PC-3 (cell line): ENCODE results near the gene SLC38A10. TPM values are rescaled to one million over a fixed set of nuclear protein-coding genes. Genes with fewer than 3 reads are reported as not detected.

Source experiments
- ATAC-seq: fragments of 200-7000 bp; cut with Tn5 transposase; 2 replicates; pipeline ENCODE4 v1.9.1; 2020; ENCODE audit warnings: mild to moderate bottlenecking, moderate library complexity
- BruUV-seq: library from RNA; stranded (reverse); fragments of 400-500 nt; replicated peaks from 2 replicates; lab custom pipeline; 2021; lab: Mats Ljungman, UMichigan
- CTCF ChIA-PET: fragments of 300-600 bp; sonication (Branson Sonifier 250); formaldehyde crosslinking; loops from one replicate; lab custom pipeline; 2022; ENCODE audit warnings: antibody characterized with exemption; lab: Charles Lee
- POLR2A ChIA-PET: fragments of 300-600 bp; sonication (Branson Sonifier 250); formaldehyde crosslinking; loops from one replicate; lab custom pipeline; 2022; ENCODE audit warnings: antibody characterized with exemption; ENCODE audit not compliant: unreplicated experiment; lab: Charles Lee
- DNase-seq: peaks from one replicate; pipeline ENCODE4 v3.0.0-alpha.2; 2015
- H2AFZ ChIP-seq: fragments of 300-600 bp; sonication (generic); 2 replicates; pipeline ENCODE4 v1.6.0; 2016; ENCODE audit warnings: antibody characterized with exemption, low read length
- H3F3A ChIP-seq: fragments of 300-600 bp; sonication (generic); one replicate; pipeline ENCODE4 v1.6.0; 2017; ENCODE audit warnings: antibody characterized with exemption, low read length, control low read depth, mild to moderate bottlenecking; ENCODE audit not compliant: unreplicated experiment
- H3K27ac ChIP-seq: fragments of 300-600 bp; sonication (generic); 2 replicates; pipeline ENCODE4 v1.5.1; 2016; ENCODE audit warnings: mild to moderate bottlenecking, low read length
- H3K27me3 ChIP-seq: fragments of 300-600 bp; sonication (generic); 2 replicates; pipeline ENCODE4 v1.6.1; 2016; ENCODE audit warnings: low read length, mixed read lengths
- H3K36me3 ChIP-seq: fragments of 300-600 bp; sonication (generic); 2 replicates; pipeline ENCODE4 v1.6.1; 2016; ENCODE audit warnings: low read depth, mixed run types, low read length, mixed read lengths
- H3K4me1 ChIP-seq: fragments of 300-600 bp; sonication (generic); 2 replicates; pipeline ENCODE4 v1.5.1; 2016; ENCODE audit warnings: low read length; ENCODE audit not compliant: insufficient read depth
- H3K4me2 ChIP-seq: fragments of 300-600 bp; sonication (generic); 2 replicates; pipeline ENCODE4 v1.6.0; 2016; ENCODE audit warnings: low read length
- H3K4me3 ChIP-seq: fragments of 300-600 bp; sonication (generic); 2 replicates; pipeline ENCODE4 v1.5.1; 2016; ENCODE audit warnings: mild to moderate bottlenecking, low read length, mixed read lengths
- H3K79me2 ChIP-seq: fragments of 300-600 bp; sonication (generic); 2 replicates; pipeline ENCODE4 v1.6.1; 2017; ENCODE audit warnings: low read length, mixed read lengths
- H3K9ac ChIP-seq: fragments of 300-600 bp; sonication (generic); 2 replicates; pipeline ENCODE4 v1.6.0; 2016; ENCODE audit warnings: mild to moderate bottlenecking, low read length
- H3K9me2 ChIP-seq: fragments of 300-600 bp; sonication (generic); replicated peaks from 2 replicates; pipeline ENCODE4 v1.6.1; 2016; ENCODE audit warnings: mixed run types, low read length, mixed read lengths
- H3K9me3 ChIP-seq: fragments of 300-600 bp; sonication (generic); 2 replicates; pipeline ENCODE4 v1.6.1; 2016; ENCODE audit warnings: low read length, mixed read lengths
- H4K20me1 ChIP-seq: fragments of 300-600 bp; sonication (generic); 2 replicates; pipeline ENCODE4 v1.6.1; 2016; ENCODE audit warnings: low read length, mixed read lengths
- CTCF ChIP-seq: fragments of 300-600 bp; sonication (generic); conservative IDR thresholded peaks from 2 replicates; pipeline ENCODE4 v1.5.1; 2017; ENCODE audit warnings: antibody characterized with exemption, low read depth, mild to moderate bottlenecking, low read length
- EZH2 ChIP-seq: fragments of 300-600 bp; sonication (generic); IDR thresholded peaks from one replicate; pipeline ENCODE4 v1.6.1; 2017; ENCODE audit warnings: antibody characterized with exemption, mild to moderate bottlenecking, low read length; ENCODE audit not compliant: unreplicated experiment
- EZH2phosphoT487 ChIP-seq: fragments of 300-600 bp; sonication (generic); IDR thresholded peaks from 2 replicates; pipeline ENCODE4 v1.6.1; 2018; ENCODE audit warnings: mild to moderate bottlenecking, antibody characterized with exemption, low read length, borderline replicate concordance
- intact Hi-C: fragments of 100-400 bp; cut with micrococcal nuclease; formaldehyde crosslinking; loops from 2 replicates; pipeline ENCODE4 v1.9.0; 2023
- total RNA-seq: library from RNA; depleted of rRNA; stranded (reverse); fragments of >200 nt; gene quantifications from 2 replicates; pipeline ENCODE4 v1.2.3, GENCODE V29; 2014

The SLC38A10 gene
- total RNA-seq, 1 experiment from 2014 or later = 77.8 TPM

- H3K9me2 ChIP-seq = no peaks in the 10 kb centered on the region
- no peak overlapping the region for H3K4me3 ChIP-seq
- H3K9ac ChIP-seq = no peak overlapping the region
- POLR2A ChIA-PET = no interaction called here
- no peaks in the 10 kb centered on the region; the same call in 1 of the 2 replicates for H3K79me2 ChIP-seq
- no peaks in the 10 kb centered on the region for H3K9me3 ChIP-seq
- CTCF ChIA-PET = no interaction called here
- H3K27me3 ChIP-seq = no peaks in the 10 kb centered on the region
- BruUV-seq = no TSS peak
- no peak overlapping the region for H3K4me2 ChIP-seq
- ATAC-seq (no peak), DNase-seq (no peak)
- no peak overlapping the region for H2AFZ ChIP-seq
- no peaks in the 10 kb centered on the region for H4K20me1 ChIP-seq
- intact Hi-C loops = no loop called here
- H3K27ac ChIP-seq = no peak overlapping the region
- no peak for TF ChIP-seq EZH2phosphoT487
- no peak for TF ChIP-seq EZH2
- TF ChIP-seq CTCF = no peak
- H3F3A ChIP-seq = no peaks in the 10 kb centered on the region
- H3K36me3 ChIP-seq = peaks cover 25% of the 10 kb centered on the region
- H3K4me1 ChIP-seq = no peaks in the 10 kb centered on the region
Measured at GRCh38 chr17:81274471-81274855, 20.6 kb downstream of the SLC38A10 start.

GRCh38 chr17:81273698-81274470, 21.2 kb downstream of the SLC38A10 start:
- intact Hi-C loops = no loop called here
- Histone ChIP-seq H3K36me3 (peaks cover 26% of the 10 kb centered on the region), H3K4me2 (no peak overlapping the region), H3K4me1 (no peaks in the 10 kb centered on the region), H3K27ac (no peak overlapping the region), H3F3A (no peaks in the 10 kb centered on the region), H3K79me2 (no peaks in the 10 kb centered on the region; the same call in 1 of the 2 replicates), H3K9me3 (no peaks in the 10 kb centered on the region), H2AFZ (no peak overlapping the region), H3K9me2 (no peaks in the 10 kb centered on the region), H4K20me1 (no peaks in the 10 kb centered on the region), H3K4me3 (no peak overlapping the region), H3K27me3 (no peaks in the 10 kb centered on the region), H3K9ac (no peak overlapping the region)
- ChIA-PET CTCF (no interaction called here), POLR2A (no interaction called here)
- ATAC-seq (no peak), DNase-seq (no peak)
- BruUV-seq = no TSS peak
- TF ChIP-seq CTCF (no peak), EZH2phosphoT487 (no peak), EZH2 (no peak)

- intact Hi-C loops = no loop called here
- BruUV-seq = no TSS peak
- ChIA-PET CTCF (no interaction called here), POLR2A (no interaction called here)
- no peaks in the 10 kb centered on the region for H3K4me1 ChIP-seq
- no peak for ATAC-seq
- H3K4me3 ChIP-seq = no peak overlapping the region
- H3F3A ChIP-seq = no peaks in the 10 kb centered on the region
- H2AFZ ChIP-seq = no peak overlapping the region
- no peaks in the 10 kb centered on the region for H3K9me2 ChIP-seq
- DNase-seq = no peak
- no peak overlapping the region for H3K27ac ChIP-seq
- no peaks in the 10 kb centered on the region for H3K79me2 ChIP-seq
- no peak overlapping the region for H3K9ac ChIP-seq
- TF ChIP-seq EZH2phosphoT487 (no peak), EZH2 (no peak), CTCF (no peak)
- no peaks in the 10 kb centered on the region for H4K20me1 ChIP-seq
- H3K36me3 ChIP-seq = peaks cover 27% of the 10 kb centered on the region
- H3K9me3 ChIP-seq = no peaks in the 10 kb centered on the region
- no peak overlapping the region for H3K4me2 ChIP-seq
- no peaks in the 10 kb centered on the region for H3K27me3 ChIP-seq
Measured at GRCh38 chr17:81272616-81273015, 22.5 kb downstream of the SLC38A10 start.
